Mucosa of stomach (tissue), 1 donor: ENCODE results near the gene CELF5.
"Not testable (repeated sequence)": the region's sequence is repeated elsewhere in the genome, so short reads cannot be mapped to it uniquely, and the experiment has no call there.

Source experiments
- H3K27me3 ChIP-seq: one replicate; pipeline ENCODE4 v1.7.0; 2013; ENCODE audit warnings: mild to moderate bottlenecking, low read length; ENCODE audit not compliant: control insufficient read depth, insufficient read depth
- H3K36me3 ChIP-seq: one replicate; pipeline ENCODE4 v1.7.0; 2013; ENCODE audit warnings: low read length; ENCODE audit not compliant: control insufficient read depth, insufficient read depth
- H3K4me1 ChIP-seq: one replicate; pipeline ENCODE4 v1.7.0; 2013; ENCODE audit warnings: mild to moderate bottlenecking, low read length; ENCODE audit not compliant: control insufficient read depth, insufficient read depth
- H3K4me3 ChIP-seq: one replicate; pipeline ENCODE4 v1.7.0; 2013; ENCODE audit warnings: low read length
- H3K9ac ChIP-seq: one replicate; pipeline ENCODE4 v1.7.0; 2013; ENCODE audit warnings: mild to moderate bottlenecking, low read length, moderate library complexity
- H3K9me3 ChIP-seq: one replicate; pipeline ENCODE4 v1.7.0; 2013; ENCODE audit warnings: mild to moderate bottlenecking, low read length, moderate library complexity; ENCODE audit not compliant: control insufficient read depth
- donor health status: Pancreatic carcinoma.

CELF5 gene

DNA sequence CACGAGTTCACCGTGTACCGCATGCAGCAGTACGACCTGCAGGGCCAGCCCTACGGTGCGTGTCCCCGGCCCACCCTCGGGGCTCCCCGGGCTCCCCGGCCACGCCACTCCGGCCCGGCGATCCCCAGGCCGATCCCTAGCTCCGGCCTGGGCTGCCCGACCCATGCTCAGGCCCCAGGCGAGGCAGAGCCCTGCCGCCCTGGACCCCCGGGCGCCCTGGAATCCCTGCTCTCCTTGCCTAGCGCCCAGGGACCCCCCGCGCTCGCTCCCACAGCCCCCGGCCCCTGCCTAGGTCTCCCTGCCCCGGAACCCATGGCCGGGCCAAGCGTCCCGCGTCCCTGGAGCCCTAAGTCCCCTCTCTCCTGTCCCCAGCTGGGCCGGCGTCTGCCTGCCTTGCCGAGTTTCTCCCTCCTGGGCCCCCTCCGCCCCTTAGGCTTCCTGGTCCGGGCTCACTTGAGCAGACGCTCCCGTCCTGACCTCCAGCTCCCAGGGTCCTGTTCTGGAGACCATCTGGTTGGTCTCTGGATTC is 38.2 kb upstream of the CELF5 start:
- H3K4me1 ChIP-seq = peaks cover 40% of the 10 kb centered on the region
- no peaks in the 10 kb centered on the region for H3K36me3 ChIP-seq
- H3K27me3 ChIP-seq = no peaks in the 10 kb centered on the region
- no peaks in the 10 kb centered on the region for H3K9me3 ChIP-seq
- H3K4me3 ChIP-seq = peak overlapping the region; percentile 27
- H3K9ac ChIP-seq = peak overlapping the region; percentile 66

DNA sequence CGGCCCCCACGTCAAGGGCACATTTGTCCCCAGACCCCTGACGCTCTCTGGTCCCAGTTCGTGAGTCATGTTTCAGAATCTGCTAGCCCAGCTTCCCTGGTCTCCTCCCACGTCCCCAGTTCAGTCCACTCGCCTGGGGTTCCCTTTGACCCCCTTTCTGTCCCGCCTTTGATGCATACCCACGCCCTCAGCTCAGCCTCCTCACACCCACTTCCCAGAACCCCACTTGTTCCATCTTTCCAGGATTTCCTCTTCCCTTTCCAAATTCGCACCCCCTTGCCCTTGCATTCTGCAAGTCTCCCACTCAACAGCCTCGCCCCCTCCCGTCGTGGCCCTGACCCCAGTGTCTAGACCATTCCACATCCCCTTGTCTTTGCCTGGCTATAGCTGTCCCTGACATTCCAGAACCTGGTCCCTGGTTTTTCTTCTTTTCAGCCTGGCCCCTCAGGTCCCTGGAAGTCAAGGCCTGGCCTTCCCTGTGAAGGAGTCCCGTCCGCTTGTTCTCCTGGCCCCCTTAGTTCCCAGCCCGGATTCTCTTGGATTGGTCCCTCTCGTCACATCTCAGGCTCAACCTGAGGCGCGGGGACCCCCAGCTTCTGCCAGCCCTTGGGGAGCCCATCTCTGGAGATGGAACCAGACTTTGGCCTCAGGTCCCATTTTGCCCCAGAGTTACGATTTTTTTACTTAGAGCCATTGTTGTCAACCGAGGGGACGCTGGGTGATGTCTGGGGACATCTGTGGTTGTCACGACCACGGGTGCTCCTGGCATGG is 37.4 kb upstream of the CELF5 start:
- H3K9me3 ChIP-seq = no peaks in the 10 kb centered on the region
- no peaks in the 10 kb centered on the region for H3K36me3 ChIP-seq
- no peaks in the 10 kb centered on the region for H3K27me3 ChIP-seq
- H3K9ac ChIP-seq = peak overlapping the region; percentile 66
- peaks cover 40% of the 10 kb centered on the region for H3K4me1 ChIP-seq
- H3K4me3 ChIP-seq = peak overlapping the region; percentile 27

DNA sequence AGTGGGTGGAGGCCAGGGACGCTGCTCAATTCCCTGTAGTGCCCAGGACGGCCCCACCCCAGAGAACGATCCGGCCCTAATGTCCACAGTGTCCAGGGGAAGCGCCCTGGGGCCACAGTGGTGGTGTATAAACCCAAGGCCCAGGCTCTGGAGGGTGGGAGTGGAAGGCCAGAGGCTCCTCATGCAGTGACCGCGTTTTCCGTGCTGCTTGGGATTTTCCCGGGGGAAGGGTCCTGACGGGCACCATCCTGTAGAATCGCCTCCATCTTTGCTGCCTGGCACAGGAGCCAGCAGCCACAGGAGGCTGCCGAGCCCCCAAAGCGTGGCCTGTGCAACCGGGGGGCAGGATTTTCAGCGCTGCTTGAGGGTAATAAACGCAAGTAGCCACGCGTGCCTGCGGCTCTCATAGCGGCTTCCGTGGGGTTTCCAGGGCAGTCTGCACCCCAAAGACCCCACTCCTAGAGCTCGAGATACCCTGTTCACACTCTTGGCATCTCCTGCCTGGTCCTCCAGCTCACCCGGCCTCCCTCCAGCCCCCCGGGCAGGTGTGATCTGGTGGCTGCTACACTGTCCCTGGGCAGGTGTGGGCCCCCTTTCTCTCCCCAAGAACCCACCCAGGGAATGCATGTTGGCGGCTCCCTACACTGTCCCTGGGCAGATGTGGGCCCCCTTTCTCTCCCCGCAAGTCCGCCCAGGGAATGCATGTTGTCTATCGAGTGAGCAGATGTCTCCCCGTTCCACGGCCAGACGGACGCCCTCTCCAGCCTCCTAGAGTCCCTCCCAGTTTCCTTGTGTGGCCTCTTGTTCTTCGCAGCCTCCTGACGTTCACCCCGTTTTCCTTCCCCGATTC is 36.6 kb upstream of the CELF5 start:
- H3K27me3 ChIP-seq = no peaks in the 10 kb centered on the region
- H3K36me3 ChIP-seq = no peaks in the 10 kb centered on the region
- H3K9me3 ChIP-seq = no peaks in the 10 kb centered on the region
- H3K4me1 ChIP-seq = peaks cover 40% of the 10 kb centered on the region
- H3K4me3 ChIP-seq = no peak overlapping the region
- H3K9ac ChIP-seq = no peak overlapping the region

DNA sequence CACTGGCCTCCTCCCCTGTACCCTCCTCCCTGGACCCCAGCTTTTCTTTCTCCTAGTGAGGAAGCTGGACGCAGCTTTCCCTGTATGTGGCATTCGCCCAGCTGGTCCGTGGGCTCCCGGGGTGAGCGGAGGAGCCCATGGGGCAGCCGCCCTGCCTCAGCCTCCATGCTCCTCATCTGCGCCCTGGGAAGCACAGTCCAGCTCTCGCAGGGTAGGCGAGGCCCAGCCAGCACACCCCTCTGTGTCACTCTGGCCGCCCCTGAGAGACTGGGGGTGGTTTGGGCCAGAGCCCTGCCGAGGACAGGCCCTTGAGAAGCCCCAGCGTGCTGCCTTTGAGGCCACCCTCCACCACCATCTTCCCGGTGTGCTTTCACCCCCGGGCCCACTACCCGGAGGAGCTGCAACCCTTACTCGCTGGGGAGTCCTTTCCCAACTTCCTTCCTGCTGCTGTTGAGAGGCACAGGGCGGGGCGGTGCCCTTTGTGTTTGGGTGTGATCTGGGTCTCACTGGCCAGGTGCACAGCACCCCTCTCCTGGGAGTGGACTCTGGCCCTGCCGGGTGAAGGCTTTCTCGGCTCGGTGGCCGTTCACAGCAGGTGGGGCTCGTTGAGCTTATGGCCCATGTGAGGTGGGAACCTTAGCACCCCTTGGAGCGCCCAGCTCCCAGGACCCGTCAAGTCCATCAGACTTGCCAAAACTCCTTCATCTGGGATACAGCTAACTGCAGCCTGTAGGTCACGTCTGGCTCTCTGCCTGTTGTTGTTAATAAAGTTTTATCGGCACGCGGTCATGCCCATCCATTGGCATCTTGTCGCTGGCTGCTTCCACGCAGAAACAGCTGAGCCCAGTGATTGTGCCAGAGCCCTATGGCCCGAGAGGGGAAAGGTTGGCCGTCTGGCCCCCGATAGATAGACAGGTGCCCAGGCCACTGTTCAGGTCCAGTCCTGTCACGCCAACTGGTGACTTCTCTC is 35.5 kb upstream of the CELF5 start:
- H3K4me3 ChIP-seq = no peak overlapping the region
- no peak overlapping the region for H3K9ac ChIP-seq
- H3K4me1 ChIP-seq = peaks cover 40% of the 10 kb centered on the region
- H3K36me3 ChIP-seq = no peaks in the 10 kb centered on the region
- H3K27me3 ChIP-seq = no peaks in the 10 kb centered on the region
- no peaks in the 10 kb centered on the region for H3K9me3 ChIP-seq

DNA sequence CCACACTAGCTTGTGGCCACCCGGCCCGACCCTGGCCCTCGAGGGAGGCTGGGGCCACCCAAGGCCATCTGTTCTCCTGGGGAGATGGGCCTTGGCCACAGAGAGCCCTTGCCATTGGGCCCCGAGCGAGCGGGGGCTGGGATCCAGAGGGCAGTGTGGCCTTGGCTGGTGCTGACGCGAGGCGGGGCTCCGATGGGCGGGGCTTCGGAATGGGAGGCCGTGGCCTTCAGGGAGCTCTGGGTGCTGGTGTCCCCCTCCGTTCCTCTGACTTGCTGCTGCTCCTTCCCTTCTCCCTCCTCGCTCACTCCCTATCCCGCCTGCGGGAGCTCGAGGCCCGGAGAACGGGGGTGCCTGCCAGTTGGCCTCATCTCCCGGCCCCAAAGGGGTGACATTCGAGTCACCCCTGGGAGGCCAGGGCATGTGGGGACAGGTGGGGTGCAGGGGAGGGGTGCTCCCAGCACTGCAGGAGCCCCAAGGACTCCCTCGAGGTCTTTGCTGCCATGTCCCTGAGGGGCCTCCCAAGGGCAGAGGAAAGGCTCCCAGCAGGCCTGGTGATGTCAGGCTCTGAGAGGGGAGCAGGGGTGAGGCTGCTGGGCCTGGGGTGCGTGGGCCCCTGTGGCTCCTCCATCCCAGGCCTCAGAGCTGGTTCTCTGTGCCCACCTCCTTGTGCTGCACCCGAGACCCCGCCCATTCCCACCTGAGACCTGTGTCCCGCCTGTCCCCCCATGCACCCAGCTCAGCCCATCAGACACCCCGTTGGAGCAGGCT is 34.6 kb upstream of the CELF5 start:
- Histone ChIP-seq H3K4me3 (no peak overlapping the region), H3K4me1 (peaks cover 37% of the 10 kb centered on the region), H3K9ac (no peak overlapping the region), H3K9me3 (no peaks in the 10 kb centered on the region), H3K27me3 (no peaks in the 10 kb centered on the region), H3K36me3 (no peaks in the 10 kb centered on the region)

DNA sequence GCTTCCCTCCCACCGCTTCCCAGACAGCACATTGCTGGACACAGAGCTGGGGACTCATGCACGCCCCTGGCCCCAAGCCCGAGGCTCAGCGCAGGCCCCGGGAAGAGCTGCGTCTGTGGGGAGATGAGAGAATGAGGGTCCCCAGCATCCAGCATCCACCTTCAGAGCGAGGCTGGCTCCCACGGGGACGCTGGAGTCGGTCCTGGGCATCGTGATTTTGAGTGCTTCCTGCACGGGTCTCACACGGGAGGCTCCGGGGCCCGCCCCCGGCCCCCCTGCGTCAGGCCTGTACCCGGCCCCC is 34.0 kb upstream of the CELF5 start:
- Histone ChIP-seq H3K9ac (no peak overlapping the region), H3K36me3 (no peaks in the 10 kb centered on the region), H3K27me3 (no peaks in the 10 kb centered on the region), H3K9me3 (no peaks in the 10 kb centered on the region), H3K4me3 (no peak overlapping the region), H3K4me1 (peaks cover 35% of the 10 kb centered on the region)

DNA sequence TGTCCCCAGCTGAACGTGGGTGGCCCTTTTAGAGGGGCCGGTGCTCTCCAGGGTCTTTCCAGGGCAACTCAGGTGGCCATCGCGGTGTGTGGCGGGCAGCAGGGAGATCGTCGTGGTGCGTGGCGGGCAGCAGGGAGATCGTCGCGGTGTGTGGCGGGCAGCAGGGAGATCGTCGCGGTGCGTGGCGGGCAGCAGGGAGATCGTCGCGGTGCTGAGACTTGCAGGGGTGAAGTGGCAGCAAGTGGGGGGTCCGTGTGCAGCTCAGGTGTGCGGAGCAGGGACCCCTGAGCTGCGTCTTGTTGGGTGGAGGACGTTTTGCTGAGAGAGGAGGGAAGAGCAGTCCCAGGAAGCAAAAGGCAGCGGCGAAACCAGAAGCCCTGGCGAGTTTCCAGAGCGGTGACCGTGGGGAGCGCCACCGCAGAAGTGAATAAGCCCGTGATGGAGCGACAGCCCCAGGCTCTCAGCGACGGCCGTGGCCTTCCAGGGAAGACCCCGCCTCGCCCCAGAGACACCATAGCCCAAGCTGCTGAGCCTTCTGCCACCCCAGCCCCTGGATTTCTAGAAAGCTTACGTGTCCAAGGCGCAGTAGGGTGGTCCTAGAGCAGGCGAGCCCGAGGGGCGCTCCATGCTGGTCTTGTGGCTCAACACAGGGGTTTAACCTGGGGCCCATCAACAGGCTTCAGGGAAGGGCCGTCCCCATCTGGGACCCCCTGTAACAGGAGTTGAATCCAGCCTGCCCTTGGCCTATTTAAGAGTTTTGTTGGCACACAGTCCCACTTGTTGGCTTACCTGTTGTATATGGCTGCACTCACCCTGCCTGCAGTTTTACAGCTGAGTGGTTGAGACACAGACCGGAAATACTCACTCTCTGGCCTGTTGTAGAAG is 33.3 kb upstream of the CELF5 start:
- Histone ChIP-seq H3K4me1 (peaks cover 35% of the 10 kb centered on the region), H3K27me3 (no peaks in the 10 kb centered on the region), H3K9me3 (no peaks in the 10 kb centered on the region), H3K4me3 (no peak overlapping the region), H3K9ac (no peak overlapping the region), H3K36me3 (no peaks in the 10 kb centered on the region)

DNA sequence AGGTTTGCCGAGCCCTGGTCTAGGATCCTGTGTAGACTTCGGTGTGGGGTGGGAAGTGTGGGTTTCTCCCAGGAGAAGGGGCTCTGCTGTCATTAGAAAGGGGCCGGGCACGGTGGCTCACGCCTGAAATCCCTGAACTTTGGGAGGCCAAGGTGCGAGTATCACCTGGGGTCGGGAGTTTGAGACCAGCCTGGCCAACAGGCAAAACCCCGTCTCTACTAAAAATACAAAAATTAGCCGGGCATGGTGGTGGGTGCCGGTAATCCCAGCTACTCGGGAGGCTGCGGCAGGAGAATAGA is 32.7 kb upstream of the CELF5 start:
- not testable (repeated sequence) for H3K4me3 ChIP-seq, H3K36me3 ChIP-seq, H3K9me3 ChIP-seq, H3K9ac ChIP-seq, H3K27me3 ChIP-seq
- peaks cover 32% of the 10 kb centered on the region for H3K4me1 ChIP-seq

DNA sequence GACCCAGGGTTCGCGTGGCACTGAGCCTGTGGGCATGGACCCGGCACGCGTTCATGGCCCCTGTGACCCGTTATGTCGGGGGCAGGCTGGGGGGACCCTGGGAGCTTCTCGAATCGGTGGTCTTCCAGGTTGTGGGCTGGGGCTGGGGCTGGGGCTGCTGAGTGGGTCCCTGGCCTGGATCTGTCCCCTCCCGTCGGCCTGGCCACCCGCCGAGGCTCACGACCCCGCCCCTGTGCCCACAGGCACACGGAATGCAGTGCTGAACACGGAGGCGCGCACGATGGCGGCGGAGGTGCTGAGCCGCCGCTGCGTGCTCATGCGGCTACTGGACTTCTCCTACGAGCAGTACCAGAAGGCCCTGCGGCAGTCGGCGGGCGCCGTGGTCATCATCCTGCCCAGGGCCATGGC is 32.2 kb upstream of the CELF5 start:
- Histone ChIP-seq H3K4me3 (no peak overlapping the region), H3K36me3 (no peaks in the 10 kb centered on the region), H3K4me1 (peaks cover 27% of the 10 kb centered on the region)

DNA sequence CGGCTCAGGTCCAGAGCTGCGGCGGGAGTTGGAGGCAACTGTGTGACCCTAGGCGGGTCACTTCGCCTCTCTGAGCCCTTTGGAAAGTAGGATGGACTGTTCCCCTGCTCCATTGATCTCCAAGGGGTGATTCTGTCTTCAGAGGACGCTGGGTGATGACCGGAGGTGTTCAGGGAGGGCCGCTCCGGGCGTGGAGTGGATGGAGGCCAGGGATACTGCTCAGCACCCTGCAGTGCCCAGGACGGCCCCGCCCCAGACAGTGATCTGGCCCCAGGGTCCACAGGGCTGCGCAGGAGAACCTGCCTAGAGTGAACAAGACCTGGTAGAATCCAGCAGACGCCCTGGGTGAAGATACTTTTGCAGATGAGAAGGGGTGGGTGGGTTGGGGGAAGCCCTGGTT is 31.8 kb upstream of the CELF5 start:
- Histone ChIP-seq H3K4me1 (peaks cover 22% of the 10 kb centered on the region), H3K9me3 (no peaks in the 10 kb centered on the region), H3K4me3 (no peak overlapping the region), H3K27me3 (no peaks in the 10 kb centered on the region), H3K36me3 (no peaks in the 10 kb centered on the region), H3K9ac (no peak overlapping the region)

More for the DNA sequence above, 32.2 kb upstream of the CELF5 start:
- Histone ChIP-seq H3K9me3 (no peaks in the 10 kb centered on the region), H3K9ac (no peak overlapping the region), H3K27me3 (no peaks in the 10 kb centered on the region)
